H9 (cell line): ENCODE results near the gene DMBT1. TPM values are rescaled to one million over a fixed set of nuclear protein-coding genes. Genes with fewer than 3 reads are reported as not detected.

Experiments used
- DNase-seq: peaks from one replicate; pipeline ENCODE4 v3.0.0-alpha.2; 2017
- H2AFZ ChIP-seq: one replicate; pipeline ENCODE4 v1.6.1; 2013; ENCODE audit warnings: mild to moderate bottlenecking, low read length, control low read depth, moderate library complexity
- H2AK5ac ChIP-seq: 2 replicates; pipeline ENCODE4 v1.6.1; 2013; ENCODE audit warnings: low read length, control low read depth, mixed read lengths; ENCODE audit not compliant: insufficient read length
- H2BK120ac ChIP-seq: one replicate; pipeline ENCODE4 v1.6.1; 2013; ENCODE audit warnings: low read depth, mild to moderate bottlenecking, low read length, control low read depth, inconsistent platforms; ENCODE audit not compliant: poor library complexity, severe bottlenecking
- H2BK12ac ChIP-seq: 2 replicates; pipeline ENCODE4 v1.6.1; 2013; ENCODE audit warnings: low read length, control low read depth, mixed read lengths, low read depth; ENCODE audit not compliant: insufficient read length
- H2BK15ac ChIP-seq: 2 replicates; pipeline ENCODE4 v1.6.1; 2013; ENCODE audit warnings: low read depth, low read length, control low read depth
- H2BK20ac ChIP-seq: one replicate; pipeline ENCODE4 v1.6.1; 2013; ENCODE audit warnings: low read depth, mild to moderate bottlenecking, low read length, control low read depth, inconsistent platforms; ENCODE audit not compliant: poor library complexity, severe bottlenecking
- H2BK5ac ChIP-seq: 2 replicates; pipeline ENCODE4 v1.6.1; 2013; ENCODE audit warnings: low read length, control low read depth, mixed read lengths; ENCODE audit not compliant: insufficient read length
- H3K14ac ChIP-seq: 2 replicates; pipeline ENCODE4 v1.6.1; 2013; ENCODE audit warnings: low read length, control low read depth; ENCODE audit not compliant: insufficient read depth
- H3K18ac ChIP-seq: 2 replicates; pipeline ENCODE4 v1.6.1; 2013; ENCODE audit warnings: low read depth, mild to moderate bottlenecking, mixed read lengths, low read length, control low read depth; ENCODE audit not compliant: insufficient read length
- H3K23ac ChIP-seq: 2 replicates; pipeline ENCODE4 v1.6.1; 2013; ENCODE audit warnings: low read length, control low read depth, mixed read lengths, low read depth; ENCODE audit not compliant: insufficient read length
- H3K23me2 ChIP-seq: 2 replicates; pipeline ENCODE4 v1.6.1; 2013; ENCODE audit warnings: low read depth, mild to moderate bottlenecking, mixed read lengths, low read length, control low read depth; ENCODE audit not compliant: insufficient read length, poor library complexity, severe bottlenecking
- H3K27ac ChIP-seq: 2 replicates; pipeline ENCODE4 v1.5.1; 2013; ENCODE audit warnings: low read length, control low read depth, mixed read lengths, low read depth; ENCODE audit not compliant: insufficient read length
- H3K27me3 ChIP-seq: 2 replicates; pipeline ENCODE4 v1.6.1; 2013; ENCODE audit warnings: low read length, control low read depth, inconsistent platforms; ENCODE audit not compliant: insufficient read depth
- H3K4ac ChIP-seq: 2 replicates; pipeline ENCODE4 v1.6.1; 2013; ENCODE audit warnings: low read depth, mild to moderate bottlenecking, control low read depth, inconsistent platforms, low read length, moderate library complexity
- H3K4me1 ChIP-seq: 2 replicates; pipeline ENCODE4 v1.6.1; 2013; ENCODE audit warnings: low read length, control low read depth, inconsistent platforms; ENCODE audit not compliant: insufficient read depth
- H3K4me2 ChIP-seq: 2 replicates; pipeline ENCODE4 v1.6.1; 2013; ENCODE audit warnings: low read length, control low read depth, mixed read lengths; ENCODE audit not compliant: insufficient read length, insufficient read depth
- H3K56ac ChIP-seq: 2 replicates; pipeline ENCODE4 v1.6.1; 2013; ENCODE audit warnings: low read depth, mild to moderate bottlenecking, mixed read lengths, low read length, control low read depth; ENCODE audit not compliant: insufficient read length
- H3K79me1 ChIP-seq: 2 replicates; pipeline ENCODE4 v1.6.1; 2013; ENCODE audit warnings: low read depth, mild to moderate bottlenecking, moderate library complexity, low read length, control low read depth, inconsistent platforms; ENCODE audit not compliant: insufficient read depth, poor library complexity, severe bottlenecking
- H3K79me2 ChIP-seq: 2 replicates; pipeline ENCODE4 v1.6.1; 2013; ENCODE audit warnings: low read length, control low read depth, inconsistent platforms; ENCODE audit not compliant: insufficient read depth
- H3K9ac ChIP-seq: 2 replicates; pipeline ENCODE4 v1.6.1; 2013; ENCODE audit warnings: low read length, control low read depth, mixed read lengths; ENCODE audit not compliant: insufficient read length; ENCODE audit errors: extremely low read depth
- H3K9me3 ChIP-seq: one replicate; pipeline ENCODE4 v1.6.1; 2013; ENCODE audit warnings: low read depth, low read length, inconsistent platforms; ENCODE audit not compliant: control insufficient read depth
- H3T11ph ChIP-seq: one replicate; pipeline ENCODE4 v1.6.1; 2013; ENCODE audit warnings: mild to moderate bottlenecking, low read length, control low read depth, inconsistent platforms
- H4K20me1 ChIP-seq: one replicate; pipeline ENCODE4 v1.6.1; 2013; ENCODE audit not compliant: control insufficient read depth, insufficient read length, insufficient read depth
- H4K5ac ChIP-seq: 2 replicates; pipeline ENCODE4 v1.6.1; 2013; ENCODE audit warnings: low read depth, mild to moderate bottlenecking, mixed read lengths, low read length, control low read depth; ENCODE audit not compliant: insufficient read length
- H4K8ac ChIP-seq: replicated peaks from 2 replicates; pipeline ENCODE4 v1.6.1; 2013; ENCODE audit warnings: low read length, control low read depth, mixed read lengths, low read depth; ENCODE audit not compliant: insufficient read length
- H4K91ac ChIP-seq: 2 replicates; pipeline ENCODE4 v1.6.1; 2013; ENCODE audit warnings: low read depth, mild to moderate bottlenecking, moderate library complexity, mixed read lengths, low read length, control low read depth; ENCODE audit not compliant: insufficient read length
- H3K27ac Mint-ChIP-seq, 3 experiments: 2 replicates in 2 of 3; 3 replicates in 1 of 3; pipeline ENCODE4 v1.8.0; 2020 to 2021; ENCODE audit warnings: mixed read lengths in 3 of 3, mild to moderate bottlenecking in 1 of 3, moderate library complexity in 1 of 3
- H3K27me3 Mint-ChIP-seq: 2 replicates; pipeline ENCODE4 v1.8.0; 2021; ENCODE audit warnings: low read depth, mild to moderate bottlenecking, moderate library complexity, mixed read lengths
- H3K36me3 Mint-ChIP-seq, 3 experiments: 2 replicates in 2 of 3; 3 replicates in 1 of 3; pipeline ENCODE4 v1.8.0; 2020 to 2021; ENCODE audit warnings: low read depth in 3 of 3, mixed read lengths in 3 of 3; ENCODE audit not compliant: insufficient read depth in 1 of 3
- H3K4me1 Mint-ChIP-seq, 2 experiments: 2 replicates each; pipeline ENCODE4 v1.8.0; 2020; ENCODE audit warnings: mixed read lengths in 2 of 2
- H3K4me3 Mint-ChIP-seq, 2 experiments: 2 replicates in 1 of 2; 3 replicates in 1 of 2; pipeline ENCODE4 v1.8.0; 2020 to 2021; ENCODE audit warnings: mild to moderate bottlenecking in 2 of 2, mixed read lengths in 2 of 2, moderate library complexity in 1 of 2
- H3K9me3 Mint-ChIP-seq, 2 experiments: 2 replicates in 1 of 2; 3 replicates in 1 of 2; pipeline ENCODE4 v1.8.0; 2020; ENCODE audit warnings: mild to moderate bottlenecking in 2 of 2, mixed read lengths in 2 of 2, moderate library complexity in 1 of 2
- WGBS: extraction: QIAGEN DNeasy Blood & Tissue Kit; methylation state at CpG from one replicate; pipeline ENCODE4 v1.1.7; 2013; ENCODE audit warnings: missing lambda C conversion rate, low lambda C conversion rate, mixed read lengths; ENCODE audit not compliant: insufficient read length; ENCODE audit errors: extremely low coverage; 5-methylcytosine and 5-hydroxymethylcytosine counted together
- total RNA-seq: library from RNA; stranded (reverse); gene quantifications from 2 replicates; pipeline ENCODE4 v1.2.1, GENCODE V29; 2021
- TF ChIP-seq, protein P1 (sequence below): fragments of 200-600 bp; sonication (generic); conservative IDR thresholded peaks from 3 replicates; pipeline ENCODE4 v1.8.0; 2021; ENCODE audit warnings: antibody characterized with exemption, mild to moderate bottlenecking

DMBT1 gene
- total RNA-seq, 1 experiment from 2014 or later = 0.04 TPM

DNA sequence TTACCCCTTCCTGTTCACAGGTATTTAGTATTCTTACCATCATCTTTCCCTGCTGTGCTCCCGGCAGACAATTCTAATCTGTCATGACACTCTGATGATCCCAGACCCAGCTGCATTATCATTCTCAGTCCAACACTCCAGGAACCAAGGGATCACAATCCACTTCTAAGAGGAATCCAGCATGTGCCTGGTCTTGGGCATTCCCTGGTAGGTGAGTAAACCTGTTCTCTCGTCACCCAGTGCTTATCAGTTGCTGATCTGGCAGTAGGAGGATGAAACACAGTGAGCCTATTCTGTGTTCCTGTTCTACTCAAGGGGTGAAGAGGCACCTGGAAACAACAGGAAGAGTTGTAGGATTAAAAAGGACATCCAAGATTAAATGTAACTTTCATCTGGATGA lies 1.3 kb upstream of the DMBT1 start:
- no peak for DNase-seq
- Histone ChIP-seq H2AFZ (no peak overlapping the region), H3K14ac (no peak overlapping the region), H2BK12ac (no peak overlapping the region), H3K18ac (no peak overlapping the region), H3K23ac (no peak overlapping the region), H2BK5ac (no peak overlapping the region), H3K9ac (no peak overlapping the region), H2BK15ac (no peak overlapping the region), H3K9me3 (no peaks in the 10 kb centered on the region), H4K8ac (no peak overlapping the region), H2BK20ac (no peak overlapping the region), H2BK120ac (no peak overlapping the region), H3K23me2 (no peaks in the 10 kb centered on the region), H3K4ac (no peak overlapping the region), H3T11ph (no peak overlapping the region), H3K4me2 (no peak overlapping the region), H3K4me1 (no peaks in the 10 kb centered on the region), H3K79me2 (no peaks in the 10 kb centered on the region), H4K5ac (no peak overlapping the region), H3K27me3 (no peaks in the 10 kb centered on the region), H4K91ac (no peak overlapping the region), H3K27ac (no peak overlapping the region), H4K20me1 (no peaks in the 10 kb centered on the region), H3K56ac (no peak overlapping the region), H2AK5ac (no peak overlapping the region), H3K79me1 (no peaks in the 10 kb centered on the region)
- Mint-ChIP-seq H3K9me3 (no peaks in the 10 kb centered on the region), H3K36me3 (no peaks in the 10 kb centered on the region; a peak in 1 of 7 replicates), H3K4me1 (peaks cover 31 to 33% of the 10 kb centered on the region in 2 experiments), H3K27me3 (peaks cover 26% of the 10 kb centered on the region), H3K4me3 (no peak overlapping the region), H3K27ac (no peak overlapping the region)
- no CpG with 5 or more reads among the region's 2 CpGs for WGBS
- TF ChIP-seq, protein P1, sequence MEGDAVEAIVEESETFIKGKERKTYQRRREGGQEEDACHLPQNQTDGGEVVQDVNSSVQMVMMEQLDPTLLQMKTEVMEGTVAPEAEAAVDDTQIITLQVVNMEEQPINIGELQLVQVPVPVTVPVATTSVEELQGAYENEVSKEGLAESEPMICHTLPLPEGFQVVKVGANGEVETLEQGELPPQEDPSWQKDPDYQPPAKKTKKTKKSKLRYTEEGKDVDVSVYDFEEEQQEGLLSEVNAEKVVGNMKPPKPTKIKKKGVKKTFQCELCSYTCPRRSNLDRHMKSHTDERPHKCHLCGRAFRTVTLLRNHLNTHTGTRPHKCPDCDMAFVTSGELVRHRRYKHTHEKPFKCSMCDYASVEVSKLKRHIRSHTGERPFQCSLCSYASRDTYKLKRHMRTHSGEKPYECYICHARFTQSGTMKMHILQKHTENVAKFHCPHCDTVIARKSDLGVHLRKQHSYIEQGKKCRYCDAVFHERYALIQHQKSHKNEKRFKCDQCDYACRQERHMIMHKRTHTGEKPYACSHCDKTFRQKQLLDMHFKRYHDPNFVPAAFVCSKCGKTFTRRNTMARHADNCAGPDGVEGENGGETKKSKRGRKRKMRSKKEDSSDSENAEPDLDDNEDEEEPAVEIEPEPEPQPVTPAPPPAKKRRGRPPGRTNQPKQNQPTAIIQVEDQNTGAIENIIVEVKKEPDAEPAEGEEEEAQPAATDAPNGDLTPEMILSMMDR = no peak
